A549 (cell line): ENCODE results near the gene IMPA2.

ENCODE experiments used
- CEBPB ChIP-seq, 2 experiments: fragments of >200 bp in 1 of 2; sonication (Bioruptor Twin) in 1 of 2; formaldehyde crosslinking in 1 of 2; IDR thresholded peaks; 2 replicates each; pipeline ENCODE4 v1.6.1; 2012 to 2016
- CHD2 ChIP-seq: fragments of 150-350 bp; IDR thresholded peaks from 2 replicates; pipeline ENCODE4 v1.6.1; 2014; ENCODE audit warnings: low read length; ENCODE audit not compliant: partially characterized antibody
- FOSL2 ChIP-seq, 2 experiments: fragments of 450-650 bp in 1 of 2; fragments of >200 bp in 1 of 2; sonication (Bioruptor Twin) in 1 of 2; formaldehyde crosslinking; IDR thresholded peaks; 2 replicates each; pipeline versions ENCODE4 v1.5.0 to v1.6.1; 2016 to 2020; ENCODE audit warnings: mild to moderate bottlenecking in 1 of 2, moderate library complexity in 1 of 2
- PHF8 ChIP-seq: fragments of 200-600 bp; sonication (generic); IDR thresholded peaks from 2 replicates; pipeline ENCODE4 v1.6.1; 2016; ENCODE audit warnings: low read depth, mild to moderate bottlenecking, antibody characterized with exemption, moderate library complexity, borderline replicate concordance
- POLR2A ChIP-seq: IDR thresholded peaks from 2 replicates; pipeline ENCODE4 v1.6.1; 2012; ENCODE audit warnings: mild to moderate bottlenecking, low read length
- TF ChIP-seq, protein P1 (sequence below): fragments of >200 bp; sonication (Bioruptor Twin); formaldehyde crosslinking; IDR thresholded peaks from 3 replicates; pipeline ENCODE4 v1.5.1; 2016
- TF ChIP-seq, protein P2 (sequence below): IDR thresholded peaks from 2 replicates; pipeline ENCODE4 v1.6.1; 2012; ENCODE audit warnings: low read depth, borderline replicate concordance

DNA sequence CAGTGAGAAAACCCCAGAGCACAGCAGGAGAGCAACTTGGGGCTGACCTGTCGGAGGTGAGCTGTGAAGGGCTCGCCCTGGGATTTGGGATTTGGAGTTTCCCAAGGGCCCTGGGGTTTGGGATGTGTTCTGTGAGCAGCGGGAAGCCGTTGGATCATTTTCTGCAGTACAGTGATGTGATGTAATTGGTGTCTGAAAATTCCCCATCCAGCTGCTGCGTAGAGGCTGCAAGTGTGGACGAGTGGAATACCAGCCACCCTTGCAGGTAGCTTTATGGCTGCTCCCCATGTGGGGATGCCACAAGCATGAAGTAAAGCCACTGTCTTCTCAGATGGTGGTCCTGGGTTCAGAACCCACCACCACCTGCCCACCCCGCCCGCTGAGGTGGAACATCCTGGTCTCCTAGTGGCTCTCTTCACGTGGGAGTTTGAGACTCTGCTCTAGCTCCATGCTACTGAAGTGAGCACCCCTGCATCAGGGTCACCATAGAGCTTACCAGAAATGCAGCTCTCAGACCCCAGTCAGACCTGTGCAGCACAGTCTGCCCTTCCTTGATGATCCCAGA lies 15.0 kb downstream of the IMPA2 start:
- TF ChIP-seq FOSL2 (IDR thresholded peaks at IDR 0.05) (no peak), FOSL2 (CRISPR knock-in tag; IDR thresholded peaks at IDR 0.05) (no peak), CEBPB (IDR thresholded peaks at IDR 0.05) (no peak), PHF8 (no peak), CHD2 (no peak), POLR2A (no peak)
- TF ChIP-seq, protein P1, sequence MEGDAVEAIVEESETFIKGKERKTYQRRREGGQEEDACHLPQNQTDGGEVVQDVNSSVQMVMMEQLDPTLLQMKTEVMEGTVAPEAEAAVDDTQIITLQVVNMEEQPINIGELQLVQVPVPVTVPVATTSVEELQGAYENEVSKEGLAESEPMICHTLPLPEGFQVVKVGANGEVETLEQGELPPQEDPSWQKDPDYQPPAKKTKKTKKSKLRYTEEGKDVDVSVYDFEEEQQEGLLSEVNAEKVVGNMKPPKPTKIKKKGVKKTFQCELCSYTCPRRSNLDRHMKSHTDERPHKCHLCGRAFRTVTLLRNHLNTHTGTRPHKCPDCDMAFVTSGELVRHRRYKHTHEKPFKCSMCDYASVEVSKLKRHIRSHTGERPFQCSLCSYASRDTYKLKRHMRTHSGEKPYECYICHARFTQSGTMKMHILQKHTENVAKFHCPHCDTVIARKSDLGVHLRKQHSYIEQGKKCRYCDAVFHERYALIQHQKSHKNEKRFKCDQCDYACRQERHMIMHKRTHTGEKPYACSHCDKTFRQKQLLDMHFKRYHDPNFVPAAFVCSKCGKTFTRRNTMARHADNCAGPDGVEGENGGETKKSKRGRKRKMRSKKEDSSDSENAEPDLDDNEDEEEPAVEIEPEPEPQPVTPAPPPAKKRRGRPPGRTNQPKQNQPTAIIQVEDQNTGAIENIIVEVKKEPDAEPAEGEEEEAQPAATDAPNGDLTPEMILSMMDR = no peak
- TF ChIP-seq, protein P2, sequence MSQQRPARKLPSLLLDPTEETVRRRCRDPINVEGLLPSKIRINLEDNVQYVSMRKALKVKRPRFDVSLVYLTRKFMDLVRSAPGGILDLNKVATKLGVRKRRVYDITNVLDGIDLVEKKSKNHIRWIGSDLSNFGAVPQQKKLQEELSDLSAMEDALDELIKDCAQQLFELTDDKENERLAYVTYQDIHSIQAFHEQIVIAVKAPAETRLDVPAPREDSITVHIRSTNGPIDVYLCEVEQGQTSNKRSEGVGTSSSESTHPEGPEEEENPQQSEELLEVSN = no peak
